Colonic mucosa (tissue), 4 donors: ENCODE data around the gene TRIM71. TPM values are rescaled to one million over a fixed set of nuclear protein-coding genes. Genes with fewer than 3 reads are reported as not detected.

Experiments
- DNase-seq: peaks from one replicate; pipeline ENCODE4 v3.0.0-alpha.2; 2020
- H3K27ac ChIP-seq: fragments of 200-600 bp; one replicate; pipeline ENCODE4 v1.8.0; 2021
- H3K27me3 ChIP-seq: fragments of 200-600 bp; one replicate; pipeline ENCODE4 v1.8.0; 2021
- H3K36me3 ChIP-seq: fragments of 200-600 bp; one replicate; pipeline ENCODE4 v1.8.0; 2021
- H3K4me1 ChIP-seq: fragments of 200-600 bp; one replicate; pipeline ENCODE4 v1.8.0; 2021; ENCODE audit warnings: mild to moderate bottlenecking
- H3K4me3 ChIP-seq: fragments of 200-600 bp; one replicate; pipeline ENCODE4 v1.8.0; 2021
- H3K9ac ChIP-seq, 2 donors: one replicate each; pipeline ENCODE4 v1.7.0; 2013; ENCODE audit warnings: control low read depth in 2 of 2, low read depth in 2 of 2, low read length in 2 of 2
- H3K9me3 ChIP-seq: fragments of 200-600 bp; one replicate; pipeline ENCODE4 v1.8.0; 2021
- CTCF ChIP-seq: fragments of 200-600 bp; IDR thresholded peaks from one replicate; pipeline ENCODE4 v1.8.0; 2022; ENCODE audit warnings: antibody characterized with exemption, mild to moderate bottlenecking
- intact Hi-C: fragments of 100-400 bp; cut with DNase I; formaldehyde crosslinking; loops from one replicate; pipeline ENCODE4 v1.14.1; 2022
- total RNA-seq, 2 donors: library from RNA; stranded (reverse); fragmentation: NEBNext Ultra II Directional in 1 of 2; extraction: Animal tissue kit (Norgen Biotek cat#: 25700) in 1 of 2; gene quantifications; one replicate each; pipeline ENCODE4 v1.2.1, GENCODE V29; 2021
- donor health status: healthy.
- donor health status: DM: no; HTN: no; CAD: no.
- donor health status: DM: no; HTN: no; CAD: no.

Gene TRIM71
- total RNA-seq, 2 donors from 2014 or later, result 0.40 TPM; not detected in 1

- intact Hi-C loops, result no loop called here
- H3K27ac ChIP-seq, result no peak overlapping the region
- H3K9me3 ChIP-seq, result no peaks in the 10 kb centered on the region
- H3K36me3 ChIP-seq, result no peaks in the 10 kb centered on the region
- no peaks in the 10 kb centered on the region for H3K4me1 ChIP-seq
- TF ChIP-seq CTCF, result no peak
- H3K27me3 ChIP-seq, result no peaks in the 10 kb centered on the region
- no peak overlapping the region for H3K4me3 ChIP-seq
- no peak for DNase-seq
- no peak overlapping the region for H3K9ac ChIP-seq
These were observed 86.2 kb downstream of the TRIM71 start for GRCh38 chr3:32903953-32904352.

- no peak for DNase-seq
- no peaks in the 10 kb centered on the region for H3K27me3 ChIP-seq
- no peak for TF ChIP-seq CTCF
- H3K4me1 ChIP-seq, result no peaks in the 10 kb centered on the region
- H3K36me3 ChIP-seq, result no peaks in the 10 kb centered on the region
- H3K4me3 ChIP-seq, result no peak overlapping the region
- no peak overlapping the region for H3K9ac ChIP-seq
- no peaks in the 10 kb centered on the region for H3K9me3 ChIP-seq
- H3K27ac ChIP-seq, result no peak overlapping the region
- intact Hi-C loops, result no loop called here
These were observed 92.2 kb downstream of the TRIM71 start for GRCh38 chr3:32909999-32910398.

GRCh38 chr3:32910954-32911353 is 93.2 kb downstream of the TRIM71 start:
- DNase-seq, result no peak
- no peaks in the 10 kb centered on the region for H3K4me1 ChIP-seq
- H3K9me3 ChIP-seq, result no peaks in the 10 kb centered on the region
- H3K36me3 ChIP-seq, result no peaks in the 10 kb centered on the region
- H3K9ac ChIP-seq, result no peak overlapping the region
- TF ChIP-seq CTCF, result no peak
- no peak overlapping the region for H3K4me3 ChIP-seq
- no peaks in the 10 kb centered on the region for H3K27me3 ChIP-seq
- intact Hi-C loops, result no loop called here
- no peak overlapping the region for H3K27ac ChIP-seq

- no peaks in the 10 kb centered on the region for H3K9me3 ChIP-seq
- no peak for TF ChIP-seq CTCF
- H3K4me3 ChIP-seq, result no peak overlapping the region
- H3K9ac ChIP-seq, result no peak overlapping the region
- intact Hi-C loops, result no loop called here
- no peaks in the 10 kb centered on the region for H3K27me3 ChIP-seq
- no peak for DNase-seq
- H3K27ac ChIP-seq, result no peak overlapping the region
- no peaks in the 10 kb centered on the region for H3K36me3 ChIP-seq
- H3K4me1 ChIP-seq, result no peaks in the 10 kb centered on the region
These were observed 94.2 kb downstream of the TRIM71 start for GRCh38 chr3:32912046-32912445.

- intact Hi-C loops, result no loop called here
- no peaks in the 10 kb centered on the region for H3K4me1 ChIP-seq
- H3K27me3 ChIP-seq, result no peaks in the 10 kb centered on the region
- no peaks in the 10 kb centered on the region for H3K9me3 ChIP-seq
- no peak overlapping the region for H3K27ac ChIP-seq
- DNase-seq, result no peak
- no peaks in the 10 kb centered on the region for H3K36me3 ChIP-seq
- H3K4me3 ChIP-seq, result no peak overlapping the region
- no peak overlapping the region for H3K9ac ChIP-seq
- no peak for TF ChIP-seq CTCF
These were observed 96.1 kb downstream of the TRIM71 start for GRCh38 chr3:32913790-32914446.
